ENCODE measurements around the gene HEXIM2. TPM values are rescaled to one million over a fixed set of nuclear protein-coding genes. Genes with fewer than 3 reads are reported as not detected.
A peak's percentile ranks its signal among the peaks of the same experiment; 100 is the strongest.

The HEXIM2 gene
- total and polyA plus RNA-seq, 2 of the 13 experiments (the other 11 are each of a cell fraction or from before 2014, with no cell fraction given): 27.1 to 32.4 TPM

GRCh38 chr17:45161288-45162024 lies at the start of gene HEXIM2 (continued):
- TF ChIP-seq PPARG (CRISPR knock-in tag; conservative IDR thresholded peaks at IDR 0.05): peak; percentile 75; the same call in 1 of the 2 replicates
- peak; percentile 63; the same call in 1 of the 2 replicates for TF ChIP-seq MNT (IDR thresholded peaks at IDR 0.05)

GRCh38 chr17:45112559-45113423 lies 48.9 kb upstream of the HEXIM2 start:
- Histone ChIP-seq H4K20me1 (ENCODE audit: insufficient read depth, low read length) (no peaks in the 10 kb centered on the region), H2AFZ (ENCODE audit: low read length) (no peak overlapping the region), H3K36me3 (replicated peaks in 1 of 2; ENCODE audit: control insufficient read depth in 1 of 2, insufficient read depth in 2 of 2, low read length in 2 of 2) (peaks cover 2 to 6% of the 10 kb centered on the region in 2 experiments; a peak in 3 of 5 replicates), H3K4me1 (ENCODE audit: insufficient read depth, low read length) (peaks cover 56% of the 10 kb centered on the region), H3K9ac (ENCODE audit: insufficient read depth, low read depth, low read length) (no peak overlapping the region), H3K4me2 (ENCODE audit: low read depth, low read length) (no peak overlapping the region), H3K27me3 (ENCODE audit: control insufficient read depth in 1 of 2, insufficient read depth in 2 of 2, low read length in 2 of 2) (no peaks in the 10 kb centered on the region), H3K9me3 (ENCODE audit: low read length) (no peaks in the 10 kb centered on the region), H3K27ac (ENCODE audit: extremely low read length, insufficient read depth, low read length) (no peak overlapping the region), H3K79me2 (ENCODE audit: insufficient read depth, low read length) (no peaks in the 10 kb centered on the region), H3K4me3 (replicated peaks in 1 of 3; ENCODE audit: insufficient read depth in 1 of 3, low read depth in 2 of 3, low read length in 3 of 3) (no peak overlapping the region)
- in situ Hi-C loops (cut with HindIII; ENCODE audit: extremely low pct_ligation_motif_present, low pct_unique_long_range_greater_than_20kb) (no loop called here), intact Hi-C loops (cut with micrococcal nuclease; ENCODE audit: unreplicated experiment) (no loop called here)
- ChIA-PET CTCF (ENCODE audit: low intra/inter-chr PET ratio, low total read pairs) (interaction anchor here (1.4 kb wide), 1 partner anchor 23 kb away, joined by 3 read pairs; the partner anchor contains the start of gene ACBD4), POLR2A (interaction anchor here (1.0 to 1.5 kb wide), 2 partner anchors 10 to 25 kb away, joined by 3 read pairs; no protein-coding TSS in a partner anchor)
- WGBS (ENCODE audit: low lambda C conversion rate): 92% methylated on average over 21 of the region's 23 CpGs
- ATAC-seq (no peak), DNase-seq (ENCODE audit: low spot score) (no peak), FAIRE-seq (no peak)
- BruUV-seq (replicated peaks): no TSS peak
- TF ChIP-seq HNRNPUL1 (IDR thresholded peaks at IDR 0.05; ENCODE audit: low read depth, low read length): no peak
- TF ChIP-seq NFRKB (IDR thresholded peaks at IDR 0.05): no peak
- TF ChIP-seq ZNF775 (CRISPR knock-in tag; IDR thresholded peaks at IDR 0.05; ENCODE audit: borderline replicate concordance): no peak
- TF ChIP-seq ZNF274 (CRISPR knock-in tag; IDR thresholded peaks at IDR 0.05): no peak
- TF ChIP-seq ZMYM3 (CRISPR knock-in tag; IDR thresholded peaks at IDR 0.05): 0 out of 2 replicates have a peak, but pooled peaks have one; percentile 11
- no peak for TF ChIP-seq ZNF331 (CRISPR knock-in tag; IDR thresholded peaks at IDR 0.05)
- TF ChIP-seq ZNF841 (CRISPR knock-in tag; IDR thresholded peaks at IDR 0.05; ENCODE audit: borderline replicate concordance): no peak
- peak; percentile 62 for TF ChIP-seq AGO1 (IDR thresholded peaks at IDR 0.05; ENCODE audit: low read depth, low read length, poor library complexity, severe bottlenecking)
- TF ChIP-seq MAX (IDR thresholded peaks at IDR 0.05): peak; percentile 23; the same call in 1 of the 2 replicates
- TF ChIP-seq MXI1 (IDR thresholded peaks at IDR 0.05; ENCODE audit: borderline replicate concordance, low read depth, low read length): no peak
- no peak for TF ChIP-seq PRPF4 (IDR thresholded peaks at IDR 0.05; ENCODE audit: low read depth, low read length, poor library complexity, severe bottlenecking)
- no peak for TF ChIP-seq MIER3 (CRISPR knock-in tag; IDR thresholded peaks at IDR 0.05; ENCODE audit: borderline replicate concordance)
- no peak for TF ChIP-seq DNMT1 (CRISPR knock-in tag; IDR thresholded peaks at IDR 0.05)
- no peak for TF ChIP-seq ARNTL (CRISPR knock-in tag; IDR thresholded peaks at IDR 0.05)
- no peak for TF ChIP-seq PITX1 (CRISPR knock-in tag; IDR thresholded peaks at IDR 0.05)
- TF ChIP-seq FOXO1 (CRISPR knock-in tag; IDR thresholded peaks at IDR 0.05): no peak
- TF ChIP-seq FOSL1 (CRISPR knock-in tag; IDR thresholded peaks at IDR 0.05; ENCODE audit: borderline replicate concordance): no peak
- no peak for TF ChIP-seq ZNF678 (CRISPR knock-in tag; IDR thresholded peaks at IDR 0.05)
- TF ChIP-seq SP4 (CRISPR knock-in tag; IDR thresholded peaks at IDR 0.05): 0 out of 2 replicates have a peak, but pooled peaks have one; percentile 41
